IMR-90 (cell line): ENCODE data around the gene RASSF5. TPM values are rescaled to one million over a fixed set of nuclear protein-coding genes. Genes with fewer than 3 reads are reported as not detected.

Experiments
- ATAC-seq: fragments of 200-7000 bp; cut with Tn5 transposase; 2 replicates; pipeline ENCODE4 v1.9.1; 2020; ENCODE audit warnings: low read depth, mild to moderate bottlenecking, moderate library complexity
- BruUV-seq: library from RNA; stranded (reverse); fragments of 400-500 nt; replicated peaks from 2 replicates; lab custom pipeline; 2021; lab: Mats Ljungman, UMichigan
- CTCF ChIA-PET: fragments of 300-600 bp; formaldehyde crosslinking; extraction: SDS; loops from one replicate; lab custom pipeline; 2021; ENCODE audit warnings: antibody characterized with exemption; lab: Yijun Ruan, JAX
- POLR2A ChIA-PET: fragments of 300-600 bp; sonication (Branson Sonifier 250); formaldehyde crosslinking; loops from one replicate; lab custom pipeline; 2022; ENCODE audit warnings: antibody characterized with exemption; ENCODE audit not compliant: unreplicated experiment; lab: Charles Lee
- DNase-seq: peaks from one replicate; pipeline ENCODE4 v3.0.0; 2013
- H2AFZ ChIP-seq: replicated peaks from 2 replicates; pipeline ENCODE3; 2013; ENCODE audit warnings: low read length, mild to moderate bottlenecking; ENCODE audit not compliant: poor library complexity
- H2AK5ac ChIP-seq: 2 replicates; pipeline ENCODE4 v1.6.1; 2013; ENCODE audit warnings: low read depth, low read length, inconsistent platforms
- H2AK9ac ChIP-seq: replicated peaks from 2 replicates; pipeline ENCODE3; 2013; ENCODE audit warnings: mild to moderate bottlenecking, low read depth, low read length, moderate library complexity; ENCODE audit not compliant: poor library complexity
- H2BK120ac ChIP-seq: 2 replicates; pipeline ENCODE4 v1.6.1; 2013; ENCODE audit warnings: low read depth, low read length, inconsistent platforms
- H2BK15ac ChIP-seq: 3 replicates; pipeline ENCODE4 v1.6.1; 2013; ENCODE audit warnings: low read depth, low read length, inconsistent platforms
- H2BK20ac ChIP-seq: 2 replicates; pipeline ENCODE4 v1.6.1; 2013; ENCODE audit warnings: low read depth, mild to moderate bottlenecking, inconsistent platforms, low read length, moderate library complexity
- H2BK5ac ChIP-seq: 2 replicates; pipeline ENCODE4 v1.6.1; 2013; ENCODE audit warnings: mild to moderate bottlenecking, low read depth, low read length, inconsistent platforms; ENCODE audit not compliant: poor library complexity, severe bottlenecking
- H3K14ac ChIP-seq: replicated peaks from 2 replicates; pipeline ENCODE4 v1.6.1; 2013; ENCODE audit warnings: low read depth, low read length, inconsistent platforms
- H3K18ac ChIP-seq: 2 replicates; pipeline ENCODE4 v1.6.1; 2013; ENCODE audit warnings: low read depth, low read length, control low read depth
- H3K23ac ChIP-seq: 2 replicates; pipeline ENCODE4 v1.6.1; 2013; ENCODE audit warnings: low read depth, low read length, inconsistent platforms
- H3K27ac ChIP-seq: 2 replicates; pipeline ENCODE4 v1.5.1; 2013; ENCODE audit warnings: mild to moderate bottlenecking, control low read depth, low read length; ENCODE audit not compliant: insufficient read depth
- H3K27me3 ChIP-seq: 2 replicates; pipeline ENCODE4 v1.6.1; 2013; ENCODE audit warnings: low read length; ENCODE audit not compliant: control insufficient read depth, insufficient read depth
- H3K36me3 ChIP-seq: 2 replicates; pipeline ENCODE4 v1.6.1; 2013; ENCODE audit warnings: low read length, mixed read lengths; ENCODE audit not compliant: control insufficient read depth, insufficient read depth
- H3K4ac ChIP-seq: 2 replicates; pipeline ENCODE4 v1.6.1; 2013; ENCODE audit warnings: low read depth, low read length, inconsistent platforms
- H3K4me1 ChIP-seq: 2 replicates; pipeline ENCODE4 v1.6.1; 2013; ENCODE audit warnings: low read length, mixed read lengths; ENCODE audit not compliant: control insufficient read depth, insufficient read depth
- H3K4me2 ChIP-seq: 2 replicates; pipeline ENCODE4 v1.6.1; 2013; ENCODE audit warnings: low read depth, mild to moderate bottlenecking, control low read depth, low read length, moderate library complexity
- H3K4me3 ChIP-seq: 2 replicates; pipeline ENCODE4 v1.5.1; 2013; ENCODE audit warnings: low read depth, mild to moderate bottlenecking, control low read depth, low read length, moderate library complexity; ENCODE audit not compliant: insufficient read depth
- H3K56ac ChIP-seq: 2 replicates; pipeline ENCODE4 v1.6.1; 2013; ENCODE audit warnings: low read length, inconsistent platforms; ENCODE audit not compliant: insufficient read depth; ENCODE audit errors: extremely low read depth
- H3K79me1 ChIP-seq, 2 experiments: 2 replicates each; pipeline ENCODE4 v1.6.1; 2013; ENCODE audit warnings: low read length in 2 of 2, inconsistent platforms in 1 of 2, low read depth in 1 of 2
- H3K9ac ChIP-seq: 2 replicates; pipeline ENCODE4 v1.6.1; 2013; ENCODE audit warnings: low read depth, low read length, control low read depth
- H3K9me1 ChIP-seq: 2 replicates; pipeline ENCODE4 v1.6.1; 2013; ENCODE audit warnings: low read length, inconsistent platforms; ENCODE audit not compliant: insufficient read depth
- H3K9me3 ChIP-seq: 2 replicates; pipeline ENCODE4 v1.6.1; 2013; ENCODE audit warnings: low read length; ENCODE audit not compliant: control insufficient read depth, insufficient read depth
- H4K20me1 ChIP-seq: 2 replicates; pipeline ENCODE4 v1.6.1; 2013; ENCODE audit warnings: low read length, inconsistent platforms; ENCODE audit not compliant: insufficient read depth
- H4K5ac ChIP-seq: 2 replicates; pipeline ENCODE4 v1.6.1; 2013; ENCODE audit warnings: mild to moderate bottlenecking, low read depth, low read length, control low read depth
- H4K8ac ChIP-seq, 2 experiments: 2 replicates each; pipeline ENCODE4 v1.6.1; 2013; ENCODE audit warnings: low read depth in 2 of 2, low read length in 2 of 2, control low read depth in 1 of 2, inconsistent platforms in 1 of 2
- H4K91ac ChIP-seq: 2 replicates; pipeline ENCODE4 v1.6.1; 2013; ENCODE audit warnings: low read depth, low read length, inconsistent platforms; ENCODE audit not compliant: insufficient read depth
- USF2 ChIP-seq: fragments of 150-350 bp; IDR thresholded peaks from 2 replicates; pipeline ENCODE4 v1.6.1; 2017; ENCODE audit warnings: mild to moderate bottlenecking, antibody characterized with exemption, low read length, low read depth
- WGBS, 2 experiments: methylation state at CpG; one replicate each; pipeline versions ENCODE4 v1.1.5 to v1.1.7; 2013; ENCODE audit warnings: missing lambda C conversion rate in 2 of 2; ENCODE audit not compliant: insufficient read length in 1 of 2; ENCODE audit errors: extremely low coverage in 2 of 2; 5-methylcytosine and 5-hydroxymethylcytosine counted together
- dilution Hi-C: fragments of 300-500 bp; cut with HindIII; formaldehyde crosslinking; loops from one replicate; pipeline ENCODE4 v1.14.3; 2018; ENCODE audit warnings: low sequenced_read_pairs; ENCODE audit not compliant: unreplicated experiment
- in situ Hi-C: fragments of 300-500 bp; cut with MboI; formaldehyde crosslinking; loops from 3 replicates; pipeline ENCODE4 v1.14.3; 2019; ENCODE audit warnings: low sequenced_read_pairs, inconsistent platforms, mixed read lengths
- intact Hi-C: fragments of 100-400 bp; cut with micrococcal nuclease; formaldehyde crosslinking; loops from 2 replicates; pipeline ENCODE4 v1.10.0; 2022
- polyA plus RNA-seq, 3 experiments: library from polyadenylated mRNA; depleted of rRNA; stranded (reverse); fragments of >200 nt; gene quantifications; 2 replicates each; pipeline ENCODE4 v1.2.3, GENCODE V29; 2012; ENCODE audit warnings: low replicate concordance in 1 of 3
- total RNA-seq: library from RNA; depleted of rRNA; stranded (reverse); fragments of >200 nt; gene quantifications from 2 replicates; pipeline ENCODE4 v1.2.3, GENCODE V29; 2012

The RASSF5 gene
- total and polyA plus RNA-seq, 2 of the 4 experiments (the other 2 are of a cell fraction), result 0.18 to 1.1 TPM

- intact Hi-C loops, result no loop called here
- Histone ChIP-seq H3K4me3 (no peak overlapping the region), H3K18ac (no peak overlapping the region), H2AK5ac (no peak overlapping the region), H3K27me3 (no peaks in the 10 kb centered on the region), H3K27ac (no peak overlapping the region), H3K9me1 (peaks cover 12% of the 10 kb centered on the region; the same call in 1 of the 2 replicates), H2BK120ac (no peak overlapping the region), H3K4ac (no peak overlapping the region), H3K4me2 (no peak overlapping the region), H3K9ac (no peak overlapping the region), H4K5ac (no peak overlapping the region), H2AFZ (no peak overlapping the region), H3K4me1 (peaks cover 5% of the 10 kb centered on the region), H2AK9ac (no peak overlapping the region), H2BK5ac (no peak overlapping the region), H2BK15ac (no peak overlapping the region), H3K79me1 (no peaks in the 10 kb centered on the region), H4K20me1 (no peaks in the 10 kb centered on the region), H3K56ac (no peak overlapping the region), H2BK20ac (no peak overlapping the region), H3K9me3 (no peaks in the 10 kb centered on the region), H4K91ac (no peak overlapping the region), H3K36me3 (peaks cover 19% of the 10 kb centered on the region), H3K23ac (no peak overlapping the region), H4K8ac (no peak overlapping the region), H3K14ac (no peak overlapping the region)
- POLR2A ChIA-PET, result no interaction called here
- dilution Hi-C loops, result no loop called here
- ATAC-seq (no peak), DNase-seq (no peak)
- no peak for TF ChIP-seq USF2
- CTCF ChIA-PET, result interaction anchor here (1.1 kb wide), 1 partner anchor 10 kb away, joined by 3 read pairs; no protein-coding TSS in a partner anchor
- in situ Hi-C loops, result no loop called here
- BruUV-seq, result no TSS peak
- WGBS, 2 experiments, result 100% methylated on average over 1 of the region's 1 CpG; no CpG with 5 or more reads in 1 of the 2 experiments
Measured at GRCh38 chr1:206463137-206463536, 44.2 kb upstream of the RASSF5 start.
